WTC11 (cell line): ENCODE measurements around the gene CRAT. TPM values are rescaled to one million over a fixed set of nuclear protein-coding genes. Genes with fewer than 3 reads are reported as not detected.

Experiments
- ATAC-seq: fragments of 200-7000 bp; cut with Tn5 transposase; 2 replicates; pipeline ENCODE4 v1.10.0; 2021; ENCODE audit warnings: mild to moderate bottlenecking, moderate library complexity
- CTCF ChIA-PET: fragments of 300-600 bp; sonication (Branson Sonifier 250); formaldehyde crosslinking; loops from one replicate; lab custom pipeline; 2021; ENCODE audit warnings: antibody characterized with exemption; lab: Charles Lee
- POLR2A ChIA-PET: fragments of 350-600 bp; sonication (Branson Sonifier 250); formaldehyde crosslinking; loops from one replicate; lab custom pipeline; 2021; ENCODE audit warnings: antibody characterized with exemption; lab: Charles Lee
- DNase-seq: peaks from one replicate; pipeline ENCODE4 v3.0.0; 2021; ENCODE audit warnings: low spot score
- H3K27ac Mint-ChIP-seq: 2 replicates; pipeline ENCODE4 v1.8.0; 2021; ENCODE audit warnings: mixed read lengths
- H3K27me3 Mint-ChIP-seq: 2 replicates; pipeline ENCODE4 v1.8.0; 2021; ENCODE audit warnings: low read depth, mild to moderate bottlenecking, moderate library complexity, mixed read lengths
- H3K36me3 Mint-ChIP-seq: 2 replicates; pipeline ENCODE4 v1.8.0; 2021; ENCODE audit warnings: mixed read lengths
- H3K4me1 Mint-ChIP-seq: 2 replicates; pipeline ENCODE4 v1.8.0; 2022; ENCODE audit warnings: mixed read lengths
- H3K4me3 Mint-ChIP-seq: 2 replicates; pipeline ENCODE4 v1.8.0; 2021; ENCODE audit warnings: mild to moderate bottlenecking, moderate library complexity, mixed read lengths
- H3K9me3 Mint-ChIP-seq: 2 replicates; pipeline ENCODE4 v1.8.0; 2021; ENCODE audit warnings: mixed read lengths
- ATF1 ChIP-seq: sonication (generic); formaldehyde crosslinking; IDR thresholded peaks from 2 replicates; pipeline ENCODE4 v1.8.1; 2023; ENCODE audit warnings: mild to moderate bottlenecking, moderate library complexity, missing genetic modification reagents
- CDX4 ChIP-seq: fragments of 250-450 bp; sonication (Bioruptor Pico); IDR thresholded peaks from 2 replicates; pipeline ENCODE4 v1.9.0; 2021; ENCODE audit warnings: moderate library complexity, mild to moderate bottlenecking, inconsistent platforms, borderline replicate concordance
- NR2C2 ChIP-seq: sonication (generic); formaldehyde crosslinking; IDR thresholded peaks from 2 replicates; pipeline ENCODE4 v1.8.0; 2022; ENCODE audit warnings: mild to moderate bottlenecking, missing genetic modification reagents
- PRDM15 ChIP-seq: sonication (generic); formaldehyde crosslinking; IDR thresholded peaks from 2 replicates; pipeline ENCODE4 v1.8.0; 2022; ENCODE audit warnings: missing genetic modification reagents
- SMAD4 ChIP-seq: sonication (generic); formaldehyde crosslinking; IDR thresholded peaks from 2 replicates; pipeline ENCODE4 v1.8.0; 2022; ENCODE audit warnings: mild to moderate bottlenecking, missing genetic modification reagents
- SOX15 ChIP-seq: fragments of 250-450 bp; sonication (Bioruptor Pico); IDR thresholded peaks from 2 replicates; pipeline ENCODE4 v1.9.0; 2021; ENCODE audit warnings: mild to moderate bottlenecking
- ZNF138 ChIP-seq: sonication (generic); formaldehyde crosslinking; conservative IDR thresholded peaks from 2 replicates; pipeline ENCODE4 v1.8.1; 2022; ENCODE audit warnings: mild to moderate bottlenecking, moderate library complexity, missing genetic modification reagents
- ZNF416 ChIP-seq: fragments of 250-450 bp; sonication (Bioruptor Pico); IDR thresholded peaks from 2 replicates; pipeline ENCODE4 v1.9.0; 2021; ENCODE audit warnings: mild to moderate bottlenecking, inconsistent platforms
- total RNA-seq: library from RNA; stranded (reverse); gene quantifications from 3 replicates; pipeline ENCODE4 v1.2.3, GENCODE V29; 2021
- TF ChIP-seq, protein P1 (sequence below): fragments of 250-450 bp; sonication (Bioruptor Pico); IDR thresholded peaks from 2 replicates; pipeline ENCODE4 v1.8.0; 2021; ENCODE audit warnings: mild to moderate bottlenecking
- TF ChIP-seq, protein P2 (sequence below): sonication (generic); formaldehyde crosslinking; IDR thresholded peaks from 2 replicates; pipeline ENCODE4 v1.8.1; 2022; ENCODE audit warnings: low read depth, missing genetic modification reagents, borderline replicate concordance
- TF ChIP-seq, protein P3 (sequence below): sonication (generic); formaldehyde crosslinking; IDR thresholded peaks from 2 replicates; pipeline ENCODE4 v1.8.1; 2022; ENCODE audit warnings: mild to moderate bottlenecking, missing genetic modification reagents, moderate library complexity, borderline replicate concordance
- TF ChIP-seq, protein P4 (sequence below): sonication (generic); formaldehyde crosslinking; IDR thresholded peaks from 2 replicates; pipeline ENCODE4 v1.8.1; 2022; ENCODE audit warnings: low read depth, mild to moderate bottlenecking, moderate library complexity, missing genetic modification reagents, borderline replicate concordance
- TF ChIP-seq, protein P5 (sequence below): sonication (generic); formaldehyde crosslinking; IDR thresholded peaks from 2 replicates; pipeline ENCODE4 v1.8.0; 2022; ENCODE audit warnings: mild to moderate bottlenecking, missing genetic modification reagents
- TF ChIP-seq, protein P6 (sequence below): sonication (generic); formaldehyde crosslinking; IDR thresholded peaks from 2 replicates; pipeline ENCODE4 v1.8.0; 2022; ENCODE audit warnings: mild to moderate bottlenecking, missing genetic modification reagents

CRAT gene
- total RNA-seq, 1 experiment from 2014 or later = 17.2 TPM

DNA sequence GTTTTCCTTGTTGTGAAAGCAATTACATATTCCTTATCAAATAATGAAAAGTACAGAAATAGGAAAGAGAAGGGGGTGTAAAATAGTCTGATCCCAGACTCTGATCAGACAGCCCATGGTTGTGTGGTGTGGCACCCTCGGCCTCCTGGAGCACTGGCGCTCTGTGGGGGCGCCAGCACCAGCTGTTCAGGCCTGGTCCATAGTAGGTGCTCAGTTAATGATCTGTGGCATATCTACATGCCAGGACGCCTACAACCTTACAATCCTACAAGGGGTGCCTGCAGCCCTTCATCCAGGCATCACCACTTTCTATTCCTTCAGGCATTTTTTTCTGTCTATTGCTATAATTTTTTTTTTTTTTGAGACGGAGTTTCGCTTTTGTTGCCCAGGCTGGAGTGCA, 57.6 kb downstream of the CRAT start:
- CTCF ChIA-PET = interaction anchor here (0.5 to 1.0 kb wide), 2 partner anchors 50 to 131 kb away, joined by 3 to 4 read pairs; no protein-coding TSS in a partner anchor
- no peaks in the 10 kb centered on the region for H3K9me3 Mint-ChIP-seq
- DNase-seq = no peak
- H3K36me3 Mint-ChIP-seq = peaks cover 17% of the 10 kb centered on the region
- H3K4me3 Mint-ChIP-seq = no peak overlapping the region
- H3K27ac Mint-ChIP-seq = no peak overlapping the region
- TF ChIP-seq SMAD4 (no peak), ATF1 (CRISPR knock-in tag) (no peak), SOX15 (CRISPR knock-in tag) (no peak), CDX4 (CRISPR knock-in tag) (no peak), ZNF138 (CRISPR knock-in tag) (no peak), ZNF416 (CRISPR knock-in tag) (no peak), NR2C2 (CRISPR knock-in tag) (no peak), PRDM15 (CRISPR knock-in tag) (no peak)
- TF ChIP-seq, protein P1, sequence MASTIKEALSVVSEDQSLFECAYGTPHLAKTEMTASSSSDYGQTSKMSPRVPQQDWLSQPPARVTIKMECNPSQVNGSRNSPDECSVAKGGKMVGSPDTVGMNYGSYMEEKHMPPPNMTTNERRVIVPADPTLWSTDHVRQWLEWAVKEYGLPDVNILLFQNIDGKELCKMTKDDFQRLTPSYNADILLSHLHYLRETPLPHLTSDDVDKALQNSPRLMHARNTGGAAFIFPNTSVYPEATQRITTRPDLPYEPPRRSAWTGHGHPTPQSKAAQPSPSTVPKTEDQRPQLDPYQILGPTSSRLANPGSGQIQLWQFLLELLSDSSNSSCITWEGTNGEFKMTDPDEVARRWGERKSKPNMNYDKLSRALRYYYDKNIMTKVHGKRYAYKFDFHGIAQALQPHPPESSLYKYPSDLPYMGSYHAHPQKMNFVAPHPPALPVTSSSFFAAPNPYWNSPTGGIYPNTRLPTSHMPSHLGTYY = no peak
- TF ChIP-seq, protein P2, sequence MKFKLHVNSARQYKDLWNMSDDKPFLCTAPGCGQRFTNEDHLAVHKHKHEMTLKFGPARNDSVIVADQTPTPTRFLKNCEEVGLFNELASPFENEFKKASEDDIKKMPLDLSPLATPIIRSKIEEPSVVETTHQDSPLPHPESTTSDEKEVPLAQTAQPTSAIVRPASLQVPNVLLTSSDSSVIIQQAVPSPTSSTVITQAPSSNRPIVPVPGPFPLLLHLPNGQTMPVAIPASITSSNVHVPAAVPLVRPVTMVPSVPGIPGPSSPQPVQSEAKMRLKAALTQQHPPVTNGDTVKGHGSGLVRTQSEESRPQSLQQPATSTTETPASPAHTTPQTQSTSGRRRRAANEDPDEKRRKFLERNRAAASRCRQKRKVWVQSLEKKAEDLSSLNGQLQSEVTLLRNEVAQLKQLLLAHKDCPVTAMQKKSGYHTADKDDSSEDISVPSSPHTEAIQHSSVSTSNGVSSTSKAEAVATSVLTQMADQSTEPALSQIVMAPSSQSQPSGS = no peak
- TF ChIP-seq, protein P3, sequence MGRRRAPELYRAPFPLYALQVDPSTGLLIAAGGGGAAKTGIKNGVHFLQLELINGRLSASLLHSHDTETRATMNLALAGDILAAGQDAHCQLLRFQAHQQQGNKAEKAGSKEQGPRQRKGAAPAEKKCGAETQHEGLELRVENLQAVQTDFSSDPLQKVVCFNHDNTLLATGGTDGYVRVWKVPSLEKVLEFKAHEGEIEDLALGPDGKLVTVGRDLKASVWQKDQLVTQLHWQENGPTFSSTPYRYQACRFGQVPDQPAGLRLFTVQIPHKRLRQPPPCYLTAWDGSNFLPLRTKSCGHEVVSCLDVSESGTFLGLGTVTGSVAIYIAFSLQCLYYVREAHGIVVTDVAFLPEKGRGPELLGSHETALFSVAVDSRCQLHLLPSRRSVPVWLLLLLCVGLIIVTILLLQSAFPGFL (CRISPR knock-in tag) = no peak
- TF ChIP-seq, protein P4, sequence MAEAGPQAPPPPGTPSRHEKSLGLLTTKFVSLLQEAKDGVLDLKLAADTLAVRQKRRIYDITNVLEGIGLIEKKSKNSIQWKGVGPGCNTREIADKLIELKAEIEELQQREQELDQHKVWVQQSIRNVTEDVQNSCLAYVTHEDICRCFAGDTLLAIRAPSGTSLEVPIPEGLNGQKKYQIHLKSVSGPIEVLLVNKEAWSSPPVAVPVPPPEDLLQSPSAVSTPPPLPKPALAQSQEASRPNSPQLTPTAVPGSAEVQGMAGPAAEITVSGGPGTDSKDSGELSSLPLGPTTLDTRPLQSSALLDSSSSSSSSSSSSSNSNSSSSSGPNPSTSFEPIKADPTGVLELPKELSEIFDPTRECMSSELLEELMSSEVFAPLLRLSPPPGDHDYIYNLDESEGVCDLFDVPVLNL (CRISPR knock-in tag) = no peak
- TF ChIP-seq, protein P5, sequence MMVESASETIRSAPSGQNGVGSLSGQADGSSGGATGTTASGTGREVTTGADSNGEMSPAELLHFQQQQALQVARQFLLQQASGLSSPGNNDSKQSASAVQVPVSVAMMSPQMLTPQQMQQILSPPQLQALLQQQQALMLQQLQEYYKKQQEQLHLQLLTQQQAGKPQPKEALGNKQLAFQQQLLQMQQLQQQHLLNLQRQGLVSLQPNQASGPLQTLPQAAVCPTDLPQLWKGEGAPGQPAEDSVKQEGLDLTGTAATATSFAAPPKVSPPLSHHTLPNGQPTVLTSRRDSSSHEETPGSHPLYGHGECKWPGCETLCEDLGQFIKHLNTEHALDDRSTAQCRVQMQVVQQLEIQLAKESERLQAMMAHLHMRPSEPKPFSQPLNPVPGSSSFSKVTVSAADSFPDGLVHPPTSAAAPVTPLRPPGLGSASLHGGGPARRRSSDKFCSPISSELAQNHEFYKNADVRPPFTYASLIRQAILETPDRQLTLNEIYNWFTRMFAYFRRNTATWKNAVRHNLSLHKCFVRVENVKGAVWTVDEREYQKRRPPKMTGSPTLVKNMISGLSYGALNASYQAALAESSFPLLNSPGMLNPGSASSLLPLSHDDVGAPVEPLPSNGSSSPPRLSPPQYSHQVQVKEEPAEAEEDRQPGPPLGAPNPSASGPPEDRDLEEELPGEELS (CRISPR knock-in tag) = no peak
- TF ChIP-seq, protein P6, sequence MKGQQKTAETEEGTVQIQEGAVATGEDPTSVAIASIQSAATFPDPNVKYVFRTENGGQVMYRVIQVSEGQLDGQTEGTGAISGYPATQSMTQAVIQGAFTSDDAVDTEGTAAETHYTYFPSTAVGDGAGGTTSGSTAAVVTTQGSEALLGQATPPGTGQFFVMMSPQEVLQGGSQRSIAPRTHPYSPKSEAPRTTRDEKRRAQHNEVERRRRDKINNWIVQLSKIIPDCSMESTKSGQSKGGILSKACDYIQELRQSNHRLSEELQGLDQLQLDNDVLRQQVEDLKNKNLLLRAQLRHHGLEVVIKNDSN (CRISPR knock-in tag) = no peak
- no peaks in the 10 kb centered on the region for H3K4me1 Mint-ChIP-seq
- H3K27me3 Mint-ChIP-seq = no peaks in the 10 kb centered on the region
- no peak for ATAC-seq
- POLR2A ChIA-PET = no interaction called here
